ENCODE results near the gene HTRA2. TPM values are rescaled to one million over a fixed set of nuclear protein-coding genes. Genes with fewer than 3 reads are reported as not detected.

Gene HTRA2
- total and polyA plus RNA-seq, 4 donors = 13.3 to 81.8 (median 18.5) TPM

- H3K36me3 ChIP-seq (ENCODE audit: control insufficient read depth in 4 of 4, insufficient read depth in 3 of 4, low read depth in 1 of 4, low read length in 3 of 4) = peaks cover 0 to 6% (median 0%) of the 10 kb centered on the region in 4 donors
- no peak overlapping the region for H3K9ac ChIP-seq (ENCODE audit: low read depth in 1 of 2, low read length in 2 of 2)
- no peak for TF ChIP-seq RXRA (IDR thresholded peaks at IDR 0.05)
- no peak for TF ChIP-seq HNF4A (conservative IDR thresholded peaks at IDR 0.05)
- no peak for TF ChIP-seq FOXA1 (IDR thresholded peaks at IDR 0.05)
- TF ChIP-seq HNF4G (IDR thresholded peaks at IDR 0.05) = no peak
- no peak for TF ChIP-seq GABPA (IDR thresholded peaks at IDR 0.05 in 1 of 2, conservative IDR thresholded peaks at IDR 0.05 in 1 of 2)
- no peak for TF ChIP-seq ZBTB33 (IDR thresholded peaks at IDR 0.05)
- TF ChIP-seq RAD21 (IDR thresholded peaks at IDR 0.05) = no peak
- no peak for TF ChIP-seq YY1 (IDR thresholded peaks at IDR 0.05)
- TF ChIP-seq REST (IDR thresholded peaks at IDR 0.05) = no peak
- H3K4me3 ChIP-seq (ENCODE audit: low read depth in 1 of 3, low read length in 3 of 3) = no peak overlapping the region
- no peak for DNase-seq (ENCODE audit: low spot score)
- H3K9me3 ChIP-seq (ENCODE audit: control insufficient read depth in 4 of 4, low read length in 3 of 4) = no peaks in the 10 kb centered on the region
- H3K27me3 ChIP-seq (ENCODE audit: control insufficient read depth in 4 of 4, insufficient read depth in 4 of 4, low read length in 3 of 4) = no peaks in the 10 kb centered on the region
- peaks cover 2 to 10% (median 7%) of the 10 kb centered on the region in 4 donors for H3K4me1 ChIP-seq (ENCODE audit: control insufficient read depth in 4 of 4, insufficient read depth in 4 of 4, low read length in 3 of 4)
- no peak overlapping the region for H3K27ac ChIP-seq (ENCODE audit: low read depth in 1 of 2, low read length in 2 of 2)
- 85% methylated on average over 12 of the region's 12 CpGs for WGBS
These were observed 4.7 kb downstream of the HTRA2 start for GRCh38 chr2:74534411-74534810.

GRCh38 chr2:74535440-74535965, 5.8 kb downstream of the HTRA2 start:
- TF ChIP-seq FOXA2 (IDR thresholded peaks at IDR 0.05) (no peak), CTCF (IDR thresholded peaks at IDR 0.05; ENCODE audit: low read depth, low read length, missing input control) (no peak), GABPA (IDR thresholded peaks at IDR 0.05 in 1 of 2, conservative IDR thresholded peaks at IDR 0.05 in 1 of 2) (no peak), EGR1 (IDR thresholded peaks at IDR 0.05; ENCODE audit: low read depth in 2 of 2) (no peak)
- H3K4me3 ChIP-seq (ENCODE audit: low read depth in 1 of 3, low read length in 3 of 3) = no peak overlapping the region
- H3K27me3 ChIP-seq (ENCODE audit: control insufficient read depth in 4 of 4, insufficient read depth in 4 of 4, low read length in 3 of 4) = no peaks in the 10 kb centered on the region
- H3K9me3 ChIP-seq (ENCODE audit: control insufficient read depth in 4 of 4, low read length in 3 of 4) = no peaks in the 10 kb centered on the region
- H3K27ac ChIP-seq (ENCODE audit: low read depth in 1 of 2, low read length in 2 of 2) = no peak overlapping the region
- H3K4me1 ChIP-seq (ENCODE audit: control insufficient read depth in 4 of 4, insufficient read depth in 4 of 4, low read length in 3 of 4) = peaks cover 2 to 8% (median 7%) of the 10 kb centered on the region in 4 donors
- no peak overlapping the region for H3K9ac ChIP-seq (ENCODE audit: low read depth in 1 of 2, low read length in 2 of 2)
- peaks cover 0 to 6% (median 0%) of the 10 kb centered on the region in 4 donors for H3K36me3 ChIP-seq (ENCODE audit: control insufficient read depth in 4 of 4, insufficient read depth in 3 of 4, low read depth in 1 of 4, low read length in 3 of 4)
- WGBS = 89% methylated on average over 10 of the region's 10 CpGs
- DNase-seq (ENCODE audit: low spot score) = no peak

All from liver (tissue), 9 donors.